ENCODE data around the gene ZBTB5. TPM values are rescaled to one million over a fixed set of nuclear protein-coding genes. Genes with fewer than 3 reads are reported as not detected.

Gene ZBTB5
- total and polyA plus RNA-seq, 2 donors (not counting 3 experiments of a cell fraction or from before 2014, with no cell fraction given): 10.0 to 13.7 TPM

- Histone ChIP-seq H4K20me1 (replicated peaks; ENCODE audit: control insufficient read depth, extremely low read depth, insufficient read depth, low read length) (peaks cover 2% of the 10 kb centered on the region), H3K27me3 (ENCODE audit: control insufficient read depth in 2 of 2, insufficient read depth in 2 of 2, low read length in 2 of 2) (no peaks in the 10 kb centered on the region), H3K4me2 (ENCODE audit: insufficient read depth, low read length) (no peak overlapping the region), H3K4me3 (replicated peaks in 1 of 3; ENCODE audit: insufficient read depth in 1 of 3, low read depth in 1 of 3, low read length in 3 of 3) (no peak overlapping the region), H3K9me3 (replicated peaks; ENCODE audit: control insufficient read depth, insufficient read depth, low read length) (no peaks in the 10 kb centered on the region), H3K9ac (replicated peaks; ENCODE audit: extremely low read depth, insufficient read depth, low read length) (peak overlapping the region; percentile 9), H3K27ac (ENCODE audit: insufficient read depth, low read depth, low read length) (no peak overlapping the region), H2AFZ (ENCODE audit: low read depth, low read length) (no peak overlapping the region), H3K4me1 (ENCODE audit: control insufficient read depth, extremely low read depth, insufficient read depth, low read length) (no peaks in the 10 kb centered on the region), H3K36me3 (ENCODE audit: control insufficient read depth in 2 of 2, extremely low read depth in 1 of 2, insufficient read depth in 2 of 2, low read length in 2 of 2) (peaks cover 0 to 3% of the 10 kb centered on the region in 2 experiments), H3K79me2 (ENCODE audit: control insufficient read depth, insufficient read depth, low read length) (peaks cover 72% of the 10 kb centered on the region), H3K9me1 (replicated peaks; ENCODE audit: control insufficient read depth, extremely low read depth, insufficient read depth, low read length) (no peaks in the 10 kb centered on the region)
- intact Hi-C loops (cut with micrococcal nuclease) (no loop called here), dilution Hi-C loops (cut with MboI; ENCODE audit: extremely low pct_ligation_motif_present, low sequenced_read_pairs) (no loop called here)
- FAIRE-seq: no peak
- TF ChIP-seq GATA2 (IDR thresholded peaks at IDR 0.05; ENCODE audit: insufficient read depth, insufficient read length, low read depth, low read length): no peak
- TF ChIP-seq CTCF (IDR thresholded peaks at IDR 0.05; ENCODE audit: extremely low read depth in 1 of 2, insufficient read depth in 1 of 2, low read depth in 1 of 2, low read length in 2 of 2): no peak
- TF ChIP-seq MAX (IDR thresholded peaks at IDR 0.05; ENCODE audit: insufficient read depth, insufficient read length): no peak
- TF ChIP-seq MYC (IDR thresholded peaks at IDR 0.05; ENCODE audit: low read depth, low read length): no peak
- TF ChIP-seq POLR2A (IDR thresholded peaks at IDR 0.05; ENCODE audit: low read depth, low read length): no peak
- no peak for TF ChIP-seq FOS (IDR thresholded peaks at IDR 0.05; ENCODE audit: borderline replicate concordance, insufficient read depth, low read length)
- TF ChIP-seq POLR2AphosphoS5 (IDR thresholded peaks at IDR 0.05; ENCODE audit: insufficient read depth, low read depth, low read length): no peak
- TF ChIP-seq JUN (IDR thresholded peaks at IDR 0.05; ENCODE audit: borderline replicate concordance, insufficient read depth, insufficient read length, low read depth): no peak
- TF ChIP-seq EZH2 (IDR thresholded peaks at IDR 0.05; ENCODE audit: borderline replicate concordance, low read depth, low read length, severe bottlenecking): no peak
- DNase-seq (ENCODE audit: low read depth, low spot score): no peak
- POLR2A ChIA-PET: no interaction called here
- no TSS peak for BruUV-seq (replicated peaks)
- CTCF ChIA-PET: no interaction called here
Observed at GRCh38 chr9:37456817-37457216, 8.4 kb downstream of the ZBTB5 start.

Data from endothelial cell of umbilical vein (primary cell).